Lung microvascular endothelial cell (primary cell): Measurements from ENCODE around the gene TTC7B. TPM values are rescaled to one million over a fixed set of nuclear protein-coding genes. Genes with fewer than 3 reads are reported as not detected.
A peak's percentile ranks its signal among the peaks of the same experiment; 100 is the strongest.

Experiments used
- DNase-seq, 2 donors: peaks; one replicate each; pipeline versions ENCODE4 v3.0.0 to v3.0.0-alpha.2; 2010; ENCODE audit warnings: low read depth in 2 of 2
- total RNA-seq: library from RNA; depleted of rRNA; stranded (reverse); fragments of >200 nt; gene quantifications from 2 replicates; pipeline ENCODE4 v1.2.1, GENCODE V29; 2014

Gene TTC7B
- total RNA-seq, 1 donor from 2014 or later = 14.7 TPM

GRCh38 chr14:90560991-90561390 is 255.2 kb downstream of the TTC7B start:
- no peak for DNase-seq

GRCh38 chr14:90560558-90560957 is 255.7 kb downstream of the TTC7B start:
- DNase-seq = no peak

DNA sequence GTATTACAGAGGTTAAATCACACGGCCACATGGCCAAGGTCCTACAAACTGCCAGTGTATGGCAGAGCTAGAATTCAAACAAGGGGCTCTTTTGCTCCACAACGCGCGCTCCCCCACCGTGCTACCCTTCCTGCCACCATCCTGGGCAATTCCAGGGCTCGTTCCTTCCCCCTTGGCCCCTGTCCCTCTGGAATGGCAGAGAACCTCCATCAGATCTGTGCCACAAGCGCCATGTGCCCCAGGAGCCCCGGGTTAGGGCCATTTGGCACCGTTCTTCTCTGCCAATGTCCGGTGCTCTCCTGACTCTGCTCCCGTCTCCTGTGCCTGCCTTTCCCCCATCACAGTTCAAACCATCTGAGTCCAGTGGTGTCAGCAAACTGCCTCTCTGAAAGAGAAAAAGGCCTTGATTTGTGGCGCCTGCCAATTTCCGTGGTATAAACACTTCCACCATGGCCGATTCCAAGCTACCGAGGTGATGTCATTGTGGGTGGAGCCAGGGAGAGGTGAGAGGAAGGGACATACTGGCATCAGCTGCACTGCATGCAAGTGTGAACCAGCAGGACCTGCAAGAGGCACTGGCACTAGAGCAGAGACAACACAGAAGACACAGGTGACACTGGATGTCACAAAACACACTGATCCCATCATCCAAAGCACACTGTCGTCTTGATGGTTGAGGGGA is 256.3 kb downstream of the TTC7B start:
- peak in 1 of 2 donors; percentile 11 for DNase-seq

GRCh38 chr14:90558983-90559590 is 257.1 kb downstream of the TTC7B start:
- DNase-seq = no peak

DNA sequence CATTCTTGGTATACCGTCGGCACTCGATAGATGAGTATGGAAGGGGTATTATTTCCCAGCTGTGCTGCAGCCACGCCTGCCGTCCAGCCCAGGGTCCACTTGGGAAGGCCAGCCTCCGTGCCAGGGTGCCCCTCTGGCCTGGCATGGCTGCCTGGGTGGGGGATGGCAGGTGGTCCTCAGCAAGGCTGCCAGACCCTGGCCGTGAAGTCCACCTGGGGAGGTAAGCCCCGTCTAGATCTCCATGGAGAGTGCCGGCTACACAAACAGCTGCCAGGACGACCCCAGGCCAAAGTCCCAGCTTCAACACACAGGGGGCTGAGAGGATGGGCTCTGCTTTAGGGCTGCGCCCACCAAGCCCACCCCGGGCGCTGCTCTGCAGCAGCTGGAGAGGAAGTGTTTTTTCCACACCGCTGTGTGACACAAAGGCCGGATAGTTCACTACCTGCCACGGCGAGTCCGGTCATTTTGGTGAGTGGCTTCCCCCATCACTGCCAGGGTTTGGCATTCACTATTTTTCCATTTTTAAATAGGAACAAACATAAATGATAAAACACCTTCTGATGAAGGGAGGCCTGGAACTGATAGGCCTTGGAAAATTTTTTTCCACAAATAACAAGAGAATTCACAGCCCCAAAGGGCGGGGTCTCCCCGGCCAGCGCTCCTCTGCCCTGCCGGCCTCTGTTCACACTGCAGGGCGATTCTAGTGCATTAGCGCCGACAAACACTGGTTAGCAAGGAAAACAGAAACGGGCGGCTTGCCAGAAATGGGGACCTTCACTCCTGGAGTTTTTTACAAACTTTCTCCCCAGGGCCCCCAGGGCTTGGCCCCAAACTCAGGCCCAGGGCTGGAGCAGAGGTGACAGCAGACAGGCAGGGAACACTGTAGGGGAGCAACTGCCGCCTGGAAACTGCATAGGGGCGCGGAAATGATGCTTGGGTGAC is 257.9 kb downstream of the TTC7B start:
- peak in 1 of 2 donors; percentile 71 for DNase-seq

- no peak for DNase-seq
Measured at GRCh38 chr14:90557516-90557915, 258.7 kb downstream of the TTC7B start.

DNA sequence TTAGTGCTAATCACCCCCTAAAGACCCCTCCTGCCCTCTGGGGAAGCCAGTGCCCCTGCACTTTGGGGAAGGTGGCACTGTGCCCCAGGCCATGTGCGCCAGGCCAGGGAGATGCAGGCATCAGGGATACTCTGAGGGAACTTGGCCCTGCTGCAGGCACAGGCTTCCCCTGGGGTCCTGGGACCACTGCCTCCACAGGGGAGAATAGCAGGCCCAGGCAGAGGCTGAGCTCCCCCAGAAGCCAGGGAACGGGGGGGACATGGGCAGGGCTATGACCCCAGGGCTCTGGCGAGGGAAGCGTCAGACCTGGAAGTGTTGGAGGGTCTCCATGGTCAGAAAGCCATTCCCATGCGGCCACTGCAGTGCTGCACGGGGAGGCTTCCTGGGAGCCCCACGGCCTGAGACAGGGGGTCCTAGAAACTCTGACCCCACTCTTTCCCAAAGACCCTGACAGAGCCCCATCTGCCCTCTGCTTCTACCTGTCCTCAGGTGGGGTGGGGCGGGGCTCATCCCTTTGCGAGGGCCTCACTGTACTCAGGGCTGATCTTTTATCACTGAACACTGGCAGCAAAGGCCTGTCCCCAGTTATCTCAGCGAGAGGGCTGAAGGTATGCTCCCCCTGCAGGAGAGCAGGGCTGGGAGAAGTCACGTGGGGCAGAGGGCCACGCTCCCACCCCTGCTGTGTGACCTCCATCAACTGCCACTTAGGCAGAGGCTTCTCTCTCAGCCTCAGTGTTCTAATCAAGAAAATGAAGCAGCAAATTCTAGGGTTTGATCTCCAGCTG is 259.4 kb downstream of the TTC7B start:
- no peak for DNase-seq

DNA sequence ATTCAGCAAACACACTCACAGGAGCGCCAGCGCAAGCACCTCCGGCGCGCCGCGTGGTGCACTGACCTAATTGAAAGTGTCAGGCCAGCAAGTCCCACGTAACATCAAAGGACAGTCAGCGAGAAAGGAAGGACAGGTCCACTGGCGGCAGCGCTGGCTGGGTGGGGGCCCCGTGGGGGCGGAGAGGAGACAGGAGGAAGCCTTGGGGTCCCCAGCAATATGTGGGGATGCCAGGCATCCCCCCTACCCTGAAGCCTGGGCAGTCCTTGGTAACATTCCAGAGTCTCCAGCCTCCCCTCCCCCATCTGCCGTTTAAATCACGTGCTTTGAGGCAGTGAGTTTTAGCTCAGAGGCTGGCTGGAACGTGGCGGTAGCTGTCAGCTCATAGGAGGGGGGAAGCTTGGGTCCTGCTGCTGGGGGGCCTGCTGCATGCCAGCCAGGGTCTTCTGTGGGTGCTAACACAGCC is 260.2 kb downstream of the TTC7B start:
- DNase-seq = peak in 1 of 2 donors; percentile 51

DNA sequence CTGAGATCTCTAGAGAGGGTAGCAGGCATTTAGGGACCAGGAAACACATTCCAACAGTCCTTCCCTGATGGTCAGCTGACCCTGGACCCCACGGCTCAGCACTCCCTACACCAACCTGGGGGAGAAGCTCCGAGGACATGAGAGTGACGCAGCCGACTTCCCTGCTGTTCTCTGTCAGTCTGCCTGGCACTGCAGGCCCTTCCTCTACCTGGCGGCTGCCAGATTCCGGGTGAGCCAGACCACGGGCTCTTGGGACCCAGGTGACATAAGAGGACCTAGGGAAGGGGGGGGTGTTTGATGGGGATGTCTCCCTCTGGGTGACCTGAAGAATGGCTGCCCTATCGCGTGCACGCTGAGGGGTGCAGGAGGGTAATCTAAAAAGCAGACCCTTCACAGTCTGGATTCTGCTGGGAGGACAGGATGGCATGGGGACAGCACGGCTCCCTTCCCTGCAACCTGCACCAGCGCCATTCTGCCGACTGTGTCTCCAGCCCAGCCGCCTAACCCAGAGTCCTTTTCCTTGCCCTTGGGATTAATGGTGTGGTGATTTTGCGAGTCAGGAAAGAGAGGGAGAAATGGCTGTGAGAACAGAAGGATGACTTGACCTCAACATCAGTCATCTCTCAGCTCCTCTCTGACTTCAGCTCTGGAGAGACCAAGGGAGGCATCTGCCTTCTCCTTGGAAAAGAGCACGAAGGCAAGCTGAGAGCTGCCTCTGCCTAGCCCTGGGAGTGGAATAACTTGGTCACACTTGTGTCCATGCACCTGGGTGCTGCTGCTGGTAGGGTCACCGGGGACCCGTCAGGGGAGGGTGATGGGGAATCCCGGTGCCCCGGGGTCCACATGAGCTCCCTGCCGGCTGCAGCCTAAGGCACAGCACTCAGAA is 260.9 kb downstream of the TTC7B start:
- DNase-seq = no peak

GRCh38 chr14:90554341-90554740 is 261.9 kb downstream of the TTC7B start:
- DNase-seq = no peak

DNA sequence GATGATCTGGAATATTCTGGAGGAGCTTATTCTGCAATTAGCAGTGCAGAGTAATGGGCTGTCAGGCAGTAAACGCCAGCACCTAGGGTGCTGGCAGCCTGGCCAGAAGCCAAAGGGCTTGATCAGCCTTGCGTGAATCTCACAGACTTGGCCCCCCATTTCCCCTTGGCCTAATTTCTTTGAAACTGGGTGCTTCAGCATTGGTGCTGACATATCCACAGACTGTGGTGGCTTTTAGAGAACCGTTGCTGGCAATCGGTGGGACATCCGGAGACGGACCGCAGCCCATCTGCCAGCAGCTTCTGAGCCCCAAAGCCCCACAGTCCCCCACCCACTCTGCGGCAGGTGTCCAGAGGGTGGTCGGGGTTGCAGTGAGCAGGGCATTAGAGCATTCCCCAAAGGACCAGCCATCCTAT is 262.3 kb downstream of the TTC7B start:
- no peak for DNase-seq

DNA sequence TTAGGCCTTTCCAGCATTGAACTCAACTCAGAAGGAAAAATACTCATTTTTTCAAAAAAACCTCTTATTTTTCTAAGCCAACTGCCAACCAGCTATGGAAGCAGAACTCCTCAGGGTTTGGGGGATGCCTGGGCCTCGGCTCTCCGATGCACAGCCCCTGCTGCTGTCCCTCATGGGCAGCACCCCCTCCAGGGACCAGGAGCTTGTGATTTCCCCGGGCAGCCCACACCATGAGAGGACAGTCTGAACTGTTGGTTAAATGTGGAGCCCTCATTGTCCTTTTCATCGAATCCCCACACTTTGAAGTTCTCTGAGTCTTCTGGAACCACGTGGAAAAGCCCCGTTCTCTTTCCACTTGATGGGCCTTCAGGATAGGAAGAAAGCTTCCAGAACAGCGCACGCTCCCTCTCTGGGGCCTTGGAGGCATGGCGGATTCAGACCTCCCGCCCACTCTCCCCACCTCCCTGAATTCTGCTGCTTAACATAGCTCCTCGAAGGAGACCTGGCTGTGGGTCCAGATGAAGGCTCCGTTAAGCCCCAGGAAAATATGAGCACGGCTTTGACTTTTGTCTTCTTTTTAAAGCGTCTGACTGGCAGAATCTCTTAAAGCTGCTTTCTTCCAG is 262.8 kb downstream of the TTC7B start:
- DNase-seq = no peak

GRCh38 chr14:90552465-90553297 is 263.5 kb downstream of the TTC7B start:
- no peak for DNase-seq

DNA sequence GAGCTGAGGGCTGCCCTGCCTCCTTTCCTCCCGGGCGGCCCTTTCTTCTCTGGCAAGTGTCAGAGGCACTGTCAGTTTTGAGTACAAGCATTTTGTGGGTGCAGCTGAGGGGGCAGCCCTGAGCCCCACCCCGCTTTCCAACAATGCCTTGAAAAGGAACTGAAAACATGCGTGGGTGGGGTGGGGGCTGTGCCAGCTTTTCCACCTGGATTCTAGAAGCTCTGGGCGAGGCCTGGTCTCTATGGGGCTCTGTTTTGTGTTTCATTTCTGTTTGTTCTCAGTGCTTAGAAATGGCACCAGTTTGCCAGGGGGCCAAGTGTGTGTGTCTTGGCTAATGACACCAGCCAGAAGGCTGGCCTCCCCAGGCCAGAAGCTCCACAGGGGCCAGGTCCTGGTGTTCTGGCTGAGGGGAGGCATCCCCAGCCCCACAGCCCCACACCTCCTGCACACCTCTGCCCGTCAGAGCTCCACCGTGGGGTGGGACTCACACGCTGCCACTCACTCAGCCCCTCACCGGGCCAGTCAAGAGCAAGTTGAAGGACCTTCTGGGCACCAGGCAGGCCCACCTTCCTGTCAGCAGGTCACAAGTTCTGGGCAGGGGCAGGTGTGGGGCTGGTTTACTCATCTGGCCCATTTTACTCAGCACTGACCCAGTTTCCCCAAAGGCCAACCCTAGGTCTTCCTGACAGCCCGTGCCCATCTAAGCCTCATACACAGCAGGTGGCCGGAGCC is 264.3 kb downstream of the TTC7B start:
- DNase-seq = no peak

DNA sequence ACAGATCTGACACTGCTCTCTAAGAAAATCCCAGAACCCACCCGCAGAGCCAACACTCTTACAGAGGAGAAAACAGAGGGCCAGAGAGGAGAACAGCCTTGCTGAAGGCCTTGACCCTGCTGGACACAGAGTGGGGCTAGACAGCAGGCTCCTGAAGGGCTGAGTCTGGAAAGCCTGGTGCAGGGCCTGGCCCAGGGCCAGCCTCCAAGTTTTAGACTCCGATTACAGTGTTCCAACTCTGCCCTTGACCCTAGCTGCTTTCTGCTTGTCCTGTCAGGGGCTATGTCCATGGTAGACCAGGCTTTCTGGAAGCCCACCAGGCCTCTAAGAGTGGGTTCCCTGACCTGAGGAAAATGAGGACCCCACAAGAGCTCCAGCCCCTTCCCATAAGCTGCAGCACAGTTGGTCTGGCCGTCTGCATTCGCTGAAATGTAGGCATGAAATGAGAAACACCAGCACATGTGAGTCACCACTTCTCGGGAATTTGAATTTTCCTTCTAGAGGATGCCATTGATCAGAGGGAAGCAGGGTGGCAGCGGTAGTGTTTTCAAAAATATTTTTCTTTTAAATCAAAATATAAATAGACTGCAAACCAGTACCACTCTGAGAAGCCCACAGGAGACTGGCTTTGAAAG is 265.0 kb downstream of the TTC7B start:
- DNase-seq = no peak

DNA sequence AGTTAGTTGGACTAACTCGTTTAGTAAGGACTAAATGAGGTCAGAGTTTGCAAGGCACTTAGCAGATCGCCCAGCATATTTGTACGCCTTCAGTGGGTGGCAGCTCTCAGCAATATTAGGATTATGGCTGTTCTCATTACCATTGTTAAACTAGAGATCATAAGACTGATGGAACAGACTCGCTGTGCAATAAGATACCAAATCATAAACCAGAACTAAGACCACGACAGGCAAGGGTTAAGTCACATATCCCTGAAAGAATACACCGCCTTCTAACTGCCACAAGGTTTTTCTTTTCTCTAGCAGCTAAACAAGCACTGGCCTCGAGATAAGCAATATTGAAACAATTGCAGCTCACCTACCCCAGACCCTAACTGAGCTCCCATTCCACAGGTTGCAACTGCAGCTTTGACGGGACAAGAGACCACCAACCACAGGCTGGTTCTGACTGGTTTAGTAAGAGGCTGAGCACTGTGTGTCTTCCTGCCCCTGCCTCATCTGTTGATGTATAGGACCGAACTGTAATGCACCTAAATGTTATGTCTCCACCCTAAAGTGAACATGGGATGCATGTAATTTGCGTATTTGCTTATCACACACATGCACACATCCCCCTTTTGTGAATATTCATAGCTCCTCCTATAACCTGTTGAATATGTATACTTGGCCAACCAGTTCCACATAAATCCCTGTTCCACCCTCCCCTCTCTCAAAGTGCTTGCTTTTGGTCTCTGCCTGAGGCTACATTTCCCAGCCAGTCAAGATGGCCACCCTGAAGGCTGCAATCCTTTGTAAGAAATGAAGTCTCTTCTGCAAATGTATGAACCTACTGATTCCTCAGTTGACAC is 266.2 kb downstream of the TTC7B start:
- DNase-seq = no peak

DNA sequence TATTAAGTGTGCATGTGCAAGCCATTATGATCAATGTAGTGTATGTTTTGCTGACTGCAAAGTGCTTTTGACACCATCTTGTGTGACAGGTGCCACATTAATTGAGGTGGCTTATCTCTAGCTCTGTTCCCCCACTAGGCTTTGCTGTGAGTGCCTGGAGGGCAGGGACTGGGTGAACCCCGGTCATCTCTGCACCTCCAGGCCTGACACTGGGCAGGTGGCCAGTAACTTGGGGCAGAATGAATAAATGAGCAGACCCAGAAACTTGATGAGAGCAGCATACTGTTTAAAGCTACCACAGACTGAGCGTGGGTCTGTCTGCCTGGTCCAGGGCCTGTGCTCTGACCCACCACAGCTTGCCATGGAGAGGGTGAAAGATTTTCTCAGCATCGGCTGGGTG is 267.8 kb downstream of the TTC7B start:
- no peak for DNase-seq
